Chondrocyte (in vitro differentiated cells): ENCODE data around the gene PLOD3. TPM values are rescaled to one million over a fixed set of nuclear protein-coding genes. Genes with fewer than 3 reads are reported as not detected.

Source experiments
- DNase-seq: peaks from one replicate; pipeline ENCODE4 v3.0.0; 2021; ENCODE audit warnings: mixed read lengths, low spot score
- H3K27ac Mint-ChIP-seq: one replicate; pipeline ENCODE4 v1.8.0; 2021; ENCODE audit warnings: mild to moderate bottlenecking, moderate library complexity, mixed read lengths; ENCODE audit not compliant: unreplicated experiment
- H3K27me3 Mint-ChIP-seq: 2 replicates; pipeline ENCODE4 v1.8.0; 2021; ENCODE audit warnings: low read depth, mixed read lengths
- H3K36me3 Mint-ChIP-seq: 2 replicates; pipeline ENCODE4 v1.8.0; 2021; ENCODE audit warnings: low read depth, mixed read lengths
- H3K4me1 Mint-ChIP-seq: 2 replicates; pipeline ENCODE4 v1.8.0; 2021; ENCODE audit warnings: low read depth, mild to moderate bottlenecking, mixed read lengths
- H3K4me3 Mint-ChIP-seq: one replicate; pipeline ENCODE4 v1.8.0; 2021; ENCODE audit warnings: mild to moderate bottlenecking, moderate library complexity, mixed read lengths; ENCODE audit not compliant: unreplicated experiment
- H3K9me3 Mint-ChIP-seq: 2 replicates; pipeline ENCODE4 v1.8.0; 2021; ENCODE audit warnings: low read depth, mixed read lengths
- CTCF ChIP-seq: fragments of 200-600 bp; sonication (generic); IDR thresholded peaks from 2 replicates; pipeline ENCODE4 v1.5.0; 2021; ENCODE audit warnings: antibody characterized with exemption, mild to moderate bottlenecking, moderate library complexity
- total RNA-seq: library from RNA; stranded (reverse); gene quantifications from 3 replicates; pipeline ENCODE4 v1.2.1, GENCODE V29; 2021

PLOD3 gene
- total RNA-seq, 1 donor from 2014 or later: 156 TPM

GRCh38 chr7:101164071-101164840 lies 53.1 kb downstream of the PLOD3 start:
- Mint-ChIP-seq H3K4me1 (peaks cover 33% of the 10 kb centered on the region), H3K4me3 (peak overlapping the region; percentile 42), H3K36me3 (peaks cover 8% of the 10 kb centered on the region), H3K27me3 (peaks cover 31% of the 10 kb centered on the region), H3K9me3 (no peaks in the 10 kb centered on the region), H3K27ac (no peak overlapping the region)
- DNase-seq: peak; percentile 94
- no peak for TF ChIP-seq CTCF

GRCh38 chr7:101163279-101164070 lies 53.9 kb downstream of the PLOD3 start:
- peaks cover 9% of the 10 kb centered on the region for H3K36me3 Mint-ChIP-seq
- peaks cover 31% of the 10 kb centered on the region for H3K4me1 Mint-ChIP-seq
- peak; percentile 87 for DNase-seq
- H3K27me3 Mint-ChIP-seq: peaks cover 25% of the 10 kb centered on the region
- no peaks in the 10 kb centered on the region for H3K9me3 Mint-ChIP-seq
- TF ChIP-seq CTCF: no peak
- H3K27ac Mint-ChIP-seq: no peak overlapping the region
- peak overlapping the region; percentile 72 for H3K4me3 Mint-ChIP-seq

- H3K4me1 Mint-ChIP-seq: peaks cover 30% of the 10 kb centered on the region
- no peaks in the 10 kb centered on the region for H3K9me3 Mint-ChIP-seq
- TF ChIP-seq CTCF: no peak
- peak overlapping the region; percentile 57 for H3K4me3 Mint-ChIP-seq
- no peak for DNase-seq
- H3K27ac Mint-ChIP-seq: no peak overlapping the region
- peaks cover 19% of the 10 kb centered on the region for H3K27me3 Mint-ChIP-seq
- H3K36me3 Mint-ChIP-seq: peaks cover 13% of the 10 kb centered on the region
These were observed 54.7 kb downstream of the PLOD3 start for GRCh38 chr7:101162551-101163278.

- Mint-ChIP-seq H3K36me3 (peaks cover 17% of the 10 kb centered on the region), H3K9me3 (no peaks in the 10 kb centered on the region), H3K4me3 (peak overlapping the region; percentile 57), H3K27ac (no peak overlapping the region), H3K27me3 (peaks cover 10% of the 10 kb centered on the region), H3K4me1 (peaks cover 30% of the 10 kb centered on the region)
- no peak for TF ChIP-seq CTCF
- DNase-seq: no peak
These were observed 55.5 kb downstream of the PLOD3 start for GRCh38 chr7:101161692-101162471.
